Sciatic nerve (tissue), 2 donors: ENCODE measurements around the gene AKTIP. TPM values are rescaled to one million over a fixed set of nuclear protein-coding genes. Genes with fewer than 3 reads are reported as not detected.
"Not testable (repeated sequence)": the region's sequence is repeated elsewhere in the genome, so short reads cannot be mapped to it uniquely, and the experiment has no call there.

Source experiments
- ATAC-seq: fragments of 200-7000 bp; cut with Tn5 transposase; one replicate; pipeline ENCODE4 v1.9.1; 2020; ENCODE audit warnings: mild to moderate bottlenecking, moderate library complexity
- DNase-seq: peaks from one replicate; pipeline ENCODE4 v3.0.0-alpha.2; 2020; ENCODE audit warnings: low spot score
- intact Hi-C: fragments of 100-400 bp; cut with DNase I; formaldehyde crosslinking; loops from one replicate; pipeline ENCODE4 v1.14.2; 2022
- total RNA-seq: library from RNA; stranded (reverse); fragmentation: NEBNext Ultra II Directional; extraction: Animal tissue kit (Norgen Biotek cat#: 25700); gene quantifications from one replicate; pipeline ENCODE4 v1.2.1, GENCODE V29; 2021
- donor health status: DM: no; HTN: no; CAD: no.
- donor health status: DM: no; HTN: no; CAD: no.

Gene AKTIP
- 42.8 TPM for total RNA-seq

DNA sequence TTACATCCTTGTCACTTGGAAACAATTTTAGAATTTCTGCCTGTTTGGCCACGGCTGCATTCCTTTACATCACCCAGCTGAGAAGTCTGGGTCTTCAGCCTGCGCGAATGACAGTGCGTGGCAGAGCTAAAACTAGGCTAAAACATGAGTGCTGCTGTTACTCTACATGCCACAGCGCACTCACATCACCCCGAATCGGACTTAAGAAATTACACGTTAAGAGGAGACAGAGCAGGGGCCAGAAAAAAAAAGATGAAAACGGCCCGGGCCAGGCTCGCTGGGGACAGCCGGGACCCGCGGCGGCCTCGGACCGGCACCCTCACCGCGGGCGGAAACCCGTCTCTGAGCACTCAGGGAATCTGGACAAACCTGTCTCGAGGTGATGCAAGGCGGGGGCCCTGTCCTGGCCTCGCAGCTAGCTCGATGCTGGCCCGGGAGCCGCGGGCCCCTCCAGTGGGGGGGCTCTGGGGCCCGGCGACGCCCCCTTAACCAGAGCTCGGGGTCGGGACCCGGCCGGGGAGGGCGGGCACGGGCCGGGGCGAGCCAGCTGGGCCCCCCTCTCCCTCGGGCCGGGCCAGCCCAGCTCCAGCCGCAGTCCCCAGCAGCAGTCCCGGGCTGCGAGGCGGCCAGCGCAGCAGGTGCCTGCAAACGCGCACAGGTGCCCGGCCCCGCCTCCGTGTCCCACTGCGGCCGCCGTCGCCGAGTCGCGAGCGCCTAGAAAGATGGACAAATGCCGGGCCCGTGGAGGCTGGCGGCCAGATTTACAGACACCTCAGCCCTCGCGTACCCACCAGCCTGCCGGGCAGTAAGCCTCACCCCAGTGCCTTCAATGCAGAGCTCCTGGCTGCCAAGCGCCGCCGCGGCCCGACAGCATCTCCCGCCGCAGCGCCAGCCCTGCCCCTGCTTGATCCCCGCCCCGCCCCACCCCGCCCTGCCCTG, at the start of gene AKTIP:
TSS of gene AKTIP (minus strand) at position 879 of the 939 bp plus-strand sequence. CDS start 2,950 bp downstream, outside the sequence.
- ATAC-seq, result no peak
- intact Hi-C loops, result no loop called here
- peak; percentile 71 for DNase-seq

DNA sequence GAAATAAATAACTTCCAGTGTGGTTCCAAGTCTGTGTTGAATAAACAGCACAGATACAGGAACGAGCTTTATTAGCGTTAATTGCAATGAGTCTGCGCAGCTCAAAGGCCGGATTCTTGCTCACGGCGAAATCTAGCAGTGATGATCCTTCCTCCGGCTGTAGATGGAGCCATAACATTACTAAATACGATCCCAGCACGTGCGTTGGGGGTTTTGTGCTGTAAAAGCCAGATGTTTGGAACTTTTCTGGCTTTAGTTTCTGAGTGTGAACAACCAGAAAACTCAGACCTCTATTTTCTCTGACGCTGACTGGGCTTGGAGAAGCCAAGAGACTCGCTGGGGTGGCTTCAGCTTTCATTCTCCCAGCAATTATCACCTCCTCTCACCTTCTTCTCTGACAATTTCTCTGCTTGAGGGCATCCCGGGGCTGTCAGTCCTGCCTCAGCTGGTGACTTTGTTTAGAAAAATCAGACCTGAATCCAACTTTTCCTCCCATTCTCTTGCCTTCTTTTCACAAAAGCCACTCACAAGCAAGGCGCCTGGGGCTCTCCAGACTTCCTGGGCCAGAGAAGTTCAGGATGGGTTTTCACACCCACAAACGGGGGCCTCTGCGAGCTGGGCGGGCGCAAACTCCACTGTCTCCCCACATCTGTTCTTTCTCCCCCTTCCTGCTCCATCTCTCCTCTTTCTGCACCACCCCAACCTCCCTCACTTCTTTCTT, 47.1 kb upstream of the AKTIP start:
- intact Hi-C loops, result no loop called here
- DNase-seq, result peak; percentile 70

DNA sequence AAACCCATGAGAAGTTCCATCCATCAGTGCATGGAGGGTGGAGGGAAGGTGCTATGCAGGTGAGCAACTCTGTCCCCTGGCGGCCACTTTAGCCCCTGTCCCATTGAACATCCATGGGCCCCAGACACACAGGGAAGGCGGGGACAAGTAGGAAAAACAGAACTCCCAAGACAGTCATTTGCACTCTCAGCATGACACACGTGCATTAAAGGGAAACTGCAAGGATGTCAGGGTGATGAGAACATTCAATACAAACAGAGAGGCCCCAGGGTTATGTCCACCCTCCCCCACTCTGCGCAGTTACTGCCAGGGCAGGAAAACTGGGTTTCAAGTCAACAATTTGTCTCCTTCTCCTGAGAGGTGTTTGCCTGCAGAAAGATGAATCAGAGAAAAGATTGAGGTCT, 44.0 kb upstream of the AKTIP start:
- intact Hi-C loops, result no loop called here
- ATAC-seq, result no peak
- no peak for DNase-seq

More for the DNA sequence above, 47.1 kb upstream of the AKTIP start:
- ATAC-seq, result peak; percentile 96

DNA sequence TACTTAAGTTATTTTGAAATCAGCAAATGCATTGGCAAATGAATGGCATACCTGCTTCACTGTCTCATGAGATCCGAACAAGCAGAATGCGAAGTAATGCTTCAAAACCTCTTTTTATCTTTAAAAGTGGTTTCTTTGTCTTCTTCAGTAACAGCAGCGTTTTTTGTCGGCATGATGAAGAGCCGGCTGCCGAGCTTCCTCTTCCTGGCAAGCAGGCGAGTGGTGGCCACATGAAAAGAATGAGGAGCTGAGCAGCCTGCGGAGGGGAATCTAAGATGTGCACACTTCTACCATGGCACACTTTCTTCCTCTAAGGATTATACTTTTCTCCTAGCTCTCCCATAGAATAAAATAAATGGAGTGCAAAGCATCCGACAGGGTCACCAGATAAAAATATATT, 42.4 kb upstream of the AKTIP start:
- intact Hi-C loops, result no loop called here
- no peak for DNase-seq
- ATAC-seq, result no peak

DNA sequence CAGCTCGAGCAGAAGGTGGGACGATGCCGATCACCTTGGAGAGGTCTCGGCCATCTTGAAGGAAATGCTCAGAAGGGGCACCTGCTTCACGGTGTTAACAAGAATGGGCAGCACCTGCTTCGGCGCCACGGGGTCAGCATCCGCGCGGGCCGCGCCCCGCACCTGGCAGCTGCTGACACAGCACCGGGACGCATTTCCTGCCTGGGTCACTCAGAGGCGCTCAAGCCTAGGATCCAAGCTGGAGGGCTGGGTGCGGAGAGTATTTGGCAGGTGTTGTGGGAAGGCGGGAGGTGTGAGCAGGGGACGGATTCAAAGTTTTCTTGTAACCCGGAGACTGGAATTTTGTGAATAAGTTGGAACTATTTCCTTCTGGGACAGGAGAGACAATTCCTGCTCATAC, 39.3 kb upstream of the AKTIP start:
- intact Hi-C loops, result no loop called here
- DNase-seq, result no peak
- ATAC-seq, result no peak

DNA sequence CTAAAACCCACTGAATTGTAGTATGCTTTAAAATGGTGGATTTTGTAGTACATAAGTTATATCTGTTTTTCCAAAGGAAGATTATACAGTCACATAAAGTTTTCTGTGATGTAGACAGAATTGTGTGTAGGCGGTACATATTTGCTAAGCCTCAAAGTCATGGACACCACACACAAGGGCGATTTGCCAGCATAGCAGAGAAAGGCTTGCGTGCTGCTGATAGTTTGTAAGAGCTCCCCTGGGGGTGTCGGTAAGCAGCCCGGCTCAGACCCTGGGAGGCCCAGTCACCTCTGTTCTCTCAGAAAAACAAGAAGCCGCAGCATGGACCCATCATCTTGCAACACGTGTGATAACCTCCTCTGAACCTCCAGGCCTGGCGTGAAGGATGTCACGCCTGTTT, 38.3 kb upstream of the AKTIP start:
- DNase-seq, result no peak
- no peak for ATAC-seq
- intact Hi-C loops, result no loop called here

DNA sequence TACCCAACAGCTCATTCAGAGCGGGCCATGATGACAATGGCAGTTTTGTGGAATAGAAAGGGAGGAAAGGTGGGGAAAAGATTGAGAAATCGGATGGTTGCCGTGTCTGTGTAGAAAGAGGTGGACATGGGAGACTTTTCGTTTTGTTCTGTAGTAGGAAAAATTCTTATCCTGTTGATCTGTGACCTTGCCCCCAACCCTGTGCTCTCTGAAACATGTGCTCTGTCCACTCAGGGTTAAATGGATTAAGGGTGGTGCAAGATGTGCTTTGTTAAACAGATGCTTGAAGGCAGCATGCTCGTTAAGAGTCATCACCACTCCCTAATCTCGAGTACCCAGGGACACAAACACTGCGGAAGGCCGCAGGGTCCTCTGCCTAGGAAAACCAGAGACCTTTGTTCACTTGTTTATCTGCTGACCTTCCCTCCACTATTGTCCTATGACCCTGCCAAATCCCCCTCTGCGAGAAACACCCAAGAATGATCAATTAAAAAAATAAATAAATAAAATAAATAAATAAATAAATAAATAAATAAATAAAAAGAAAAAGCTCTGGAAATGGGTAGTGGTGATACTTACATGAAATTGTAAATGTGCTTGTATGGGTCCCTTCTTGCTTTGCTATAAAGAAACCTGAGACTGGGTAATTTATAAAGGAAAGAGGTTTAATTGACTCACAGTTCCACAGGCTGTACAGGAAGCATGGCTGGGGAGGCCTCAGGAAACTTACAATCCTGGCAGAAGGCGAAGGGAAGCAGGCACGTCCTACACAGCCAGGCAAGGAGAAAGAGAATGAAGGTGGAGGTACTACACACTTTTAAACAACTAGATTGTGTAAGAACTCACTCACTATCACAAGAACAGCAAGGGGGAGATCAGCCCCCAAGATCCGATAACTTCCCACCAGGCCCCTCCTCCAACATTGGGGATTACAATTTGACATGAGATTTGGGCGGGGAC, 37.0 kb upstream of the AKTIP start:
- ATAC-seq, DNase-seq, intact Hi-C loops: not testable (repeated sequence)

DNA sequence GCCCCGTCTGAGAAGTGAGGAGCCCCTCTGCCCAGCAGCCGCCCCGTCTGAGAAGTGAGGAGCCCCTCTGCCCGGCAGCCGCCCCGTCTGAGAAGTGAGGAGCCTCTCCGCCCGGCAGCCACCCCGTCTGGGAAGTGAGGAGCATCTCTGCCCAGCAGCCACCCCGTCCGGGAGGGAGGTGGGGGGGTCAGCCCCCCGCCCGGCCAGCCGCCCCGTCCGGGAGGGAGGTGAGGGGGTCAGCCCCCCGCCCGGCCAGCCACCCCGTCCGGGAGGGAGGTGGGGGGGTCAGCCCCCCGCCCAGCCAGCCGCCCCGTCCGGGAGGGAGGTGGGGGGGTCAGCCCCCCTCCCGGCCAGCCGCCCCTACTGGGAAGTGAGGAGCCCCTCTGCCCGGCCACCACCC, 36.3 kb upstream of the AKTIP start:
- DNase-seq, ATAC-seq, intact Hi-C loops: not testable (repeated sequence)

DNA sequence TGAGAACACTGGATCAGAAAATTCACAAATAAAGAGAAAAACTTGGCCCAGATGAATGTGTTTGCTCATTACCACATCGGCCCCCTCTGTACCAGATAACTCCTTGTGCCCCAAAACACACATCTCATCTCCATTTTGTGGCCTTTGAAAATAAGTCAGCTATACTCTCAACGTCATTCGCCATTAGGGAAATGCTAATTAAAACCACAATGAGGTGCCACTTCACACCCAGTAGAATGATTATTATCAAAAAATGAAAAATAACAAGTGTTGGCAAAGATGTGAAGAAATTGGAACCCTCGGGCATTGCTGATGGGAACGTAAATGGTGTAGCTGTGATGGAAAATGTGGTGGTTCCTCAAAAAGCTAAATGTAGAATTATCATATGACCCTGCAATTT, 34.6 kb upstream of the AKTIP start:
- intact Hi-C loops, result no loop called here
- DNase-seq, result no peak
- ATAC-seq, result no peak

DNA sequence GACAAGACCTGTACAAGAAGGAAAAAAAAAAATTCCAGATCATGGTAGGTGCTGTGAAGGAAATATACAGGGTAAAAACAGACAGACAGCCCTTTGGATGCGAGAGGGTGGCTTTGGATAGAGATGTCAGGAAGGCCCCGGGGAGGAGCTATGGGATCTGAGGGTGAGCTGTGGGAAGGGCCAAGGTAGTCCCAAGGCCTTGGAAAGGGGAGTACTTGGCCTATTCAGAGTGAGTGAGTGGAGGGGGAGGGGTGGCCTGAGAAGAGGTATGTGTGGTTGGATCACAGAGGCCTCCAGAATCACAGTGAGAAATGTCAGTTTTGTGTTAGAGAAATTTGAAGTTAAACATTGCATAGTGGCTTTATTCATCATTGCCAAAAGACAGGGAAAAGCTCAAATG, 31.2 kb upstream of the AKTIP start:
- DNase-seq (no peak), ATAC-seq (no peak)
- intact Hi-C loops, result no loop called here

DNA sequence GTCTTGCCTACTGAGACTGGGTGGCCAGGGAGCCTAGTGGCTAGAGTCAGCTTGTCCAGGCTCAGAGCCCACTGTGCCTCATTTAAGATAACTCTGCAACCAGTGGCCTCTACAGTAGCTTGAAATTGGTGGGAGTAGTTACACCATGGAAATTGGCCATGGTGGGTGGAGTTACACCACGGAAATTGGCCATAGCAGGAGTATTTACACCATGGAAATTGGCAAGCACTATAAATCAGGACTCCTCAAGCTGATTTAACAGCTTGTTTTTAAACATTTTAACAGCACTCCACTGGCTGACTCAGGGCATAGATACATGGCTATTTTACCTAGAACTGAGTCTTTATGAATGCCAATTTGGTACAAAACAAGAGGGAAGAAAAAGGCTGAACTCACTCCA, 27.7 kb upstream of the AKTIP start:
- DNase-seq (no peak), ATAC-seq (no peak)
- intact Hi-C loops, result loop anchor here (2.0 kb wide), 1 partner anchor 24 kb away; no protein-coding TSS in a partner anchor

DNA sequence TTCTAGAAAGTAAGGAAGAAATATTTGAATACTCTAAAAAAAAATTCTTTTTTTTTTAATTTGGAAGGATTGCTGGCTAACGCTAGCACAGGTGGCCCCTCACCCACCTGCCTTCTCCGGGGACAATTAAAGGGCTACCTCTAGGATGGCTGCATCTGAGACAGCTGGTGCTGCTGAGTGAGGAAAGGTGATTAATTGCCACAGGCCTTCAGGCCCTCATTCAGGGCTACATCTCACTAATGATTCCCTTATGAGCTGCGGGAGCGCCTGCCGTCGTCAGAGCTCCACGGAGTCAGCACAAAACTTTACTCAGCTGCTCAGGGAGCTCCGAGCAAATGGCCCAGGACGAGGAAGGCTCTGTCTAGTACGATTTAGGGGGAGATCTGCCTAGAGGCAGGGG, 27.0 kb upstream of the AKTIP start:
- intact Hi-C loops, result loop anchor here (2.0 kb wide), 1 partner anchor 25 kb away; no protein-coding TSS in a partner anchor
- no peak for DNase-seq
- ATAC-seq, result no peak

DNA sequence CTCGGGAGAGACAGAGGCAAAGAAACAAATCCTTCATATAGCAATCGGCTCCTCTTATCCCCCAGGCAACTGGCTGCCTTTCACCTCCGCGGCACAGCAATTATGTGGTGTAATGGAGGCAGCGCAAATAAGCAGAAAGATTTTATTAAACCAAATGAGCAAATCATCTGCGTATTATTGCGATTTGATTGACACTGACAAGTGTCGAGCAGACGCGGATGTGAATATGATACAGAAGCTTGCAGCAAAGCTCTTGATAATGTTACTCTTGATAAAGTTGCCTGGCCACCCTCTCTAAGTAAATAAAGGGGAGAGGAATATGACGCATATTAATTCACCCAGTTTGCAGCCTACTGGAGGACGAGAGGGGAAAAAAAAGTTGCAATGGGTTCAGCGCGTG, 26.5 kb upstream of the AKTIP start:
- ATAC-seq, result no peak
- no peak for DNase-seq
- intact Hi-C loops, result no loop called here

DNA sequence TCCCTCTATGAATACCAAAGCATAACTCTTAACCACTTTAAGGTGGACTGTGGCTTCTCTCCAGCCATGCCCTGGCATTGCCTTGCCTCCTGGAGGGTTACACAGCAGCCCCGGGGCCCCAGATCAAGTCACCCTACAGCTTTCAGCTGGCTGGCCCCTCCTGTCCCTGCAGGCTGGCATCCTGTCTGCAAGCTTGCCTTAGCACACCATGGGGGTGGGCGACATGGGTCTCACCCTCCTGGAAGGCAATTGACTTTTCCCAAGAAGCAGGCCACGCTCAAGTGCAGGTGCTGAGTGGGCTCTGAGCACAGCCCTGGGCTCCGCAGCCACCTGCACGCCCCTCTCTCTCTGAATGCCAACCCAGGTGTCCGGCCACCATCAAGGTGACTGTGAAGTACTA, 25.8 kb upstream of the AKTIP start:
- no peak for DNase-seq
- intact Hi-C loops, result no loop called here
- ATAC-seq, result no peak

DNA sequence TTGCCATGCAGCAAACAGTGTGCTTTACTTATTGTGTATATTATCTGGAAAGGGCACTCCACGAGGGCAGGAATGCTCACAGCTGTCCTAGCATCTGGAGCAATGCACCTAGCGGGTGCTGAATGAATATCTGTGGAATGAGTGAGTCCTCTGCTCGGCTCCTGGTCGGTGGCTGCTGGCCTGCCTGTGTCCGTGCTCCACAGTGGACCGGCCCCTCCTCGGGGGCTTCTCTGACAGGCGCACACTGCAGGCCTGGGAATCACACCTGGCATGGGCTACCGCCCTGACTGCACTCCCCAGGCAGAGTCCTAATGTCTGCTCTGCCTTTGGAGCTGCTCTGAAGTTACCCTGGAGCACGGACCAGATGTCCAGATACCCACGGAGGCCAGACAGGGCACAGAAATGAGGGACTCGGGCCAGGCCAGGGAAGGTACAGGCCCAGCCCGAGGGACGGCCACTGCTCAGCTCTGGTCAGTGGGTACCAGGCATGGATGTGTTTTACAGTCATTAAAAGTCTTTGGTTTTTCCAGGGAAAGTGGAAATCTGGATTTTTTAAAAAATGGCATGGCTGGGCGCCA, 21.1 kb upstream of the AKTIP start:
- no peak for ATAC-seq
- DNase-seq, result no peak
- intact Hi-C loops, result no loop called here

DNA sequence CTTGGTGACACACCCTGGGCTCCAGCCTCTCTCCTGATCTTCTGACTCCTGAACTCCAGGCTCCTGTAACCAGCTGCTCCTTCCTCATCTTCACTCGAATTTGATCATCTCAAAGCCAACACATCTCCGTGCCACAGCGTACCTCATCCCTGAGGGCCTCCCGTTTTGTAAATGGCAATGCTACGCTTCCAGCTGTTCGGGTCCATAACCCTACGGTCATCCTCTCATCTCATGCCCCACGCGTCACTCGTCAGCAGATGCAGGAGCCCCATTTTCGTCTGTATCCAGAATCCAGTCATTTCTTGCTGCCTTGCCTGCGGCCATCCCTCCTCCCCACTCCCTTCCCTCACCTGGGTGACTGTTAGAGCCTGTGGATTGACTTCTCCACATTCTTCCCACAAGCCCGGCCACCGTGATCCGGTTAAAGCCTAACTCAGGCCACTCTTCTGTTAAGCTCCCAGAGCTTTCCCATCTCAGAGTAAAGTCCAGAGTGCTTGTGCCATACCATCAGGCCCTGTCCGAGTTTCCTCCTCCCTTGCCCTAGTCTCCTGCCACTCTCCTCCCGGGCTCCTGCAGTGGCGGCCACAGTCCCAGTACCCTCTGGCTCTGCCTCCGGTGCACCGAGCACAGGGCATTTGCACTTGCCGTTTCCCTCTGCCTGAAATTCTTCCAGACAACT, 20.3 kb upstream of the AKTIP start:
- ATAC-seq, result no peak
- intact Hi-C loops, result no loop called here
- no peak for DNase-seq

DNA sequence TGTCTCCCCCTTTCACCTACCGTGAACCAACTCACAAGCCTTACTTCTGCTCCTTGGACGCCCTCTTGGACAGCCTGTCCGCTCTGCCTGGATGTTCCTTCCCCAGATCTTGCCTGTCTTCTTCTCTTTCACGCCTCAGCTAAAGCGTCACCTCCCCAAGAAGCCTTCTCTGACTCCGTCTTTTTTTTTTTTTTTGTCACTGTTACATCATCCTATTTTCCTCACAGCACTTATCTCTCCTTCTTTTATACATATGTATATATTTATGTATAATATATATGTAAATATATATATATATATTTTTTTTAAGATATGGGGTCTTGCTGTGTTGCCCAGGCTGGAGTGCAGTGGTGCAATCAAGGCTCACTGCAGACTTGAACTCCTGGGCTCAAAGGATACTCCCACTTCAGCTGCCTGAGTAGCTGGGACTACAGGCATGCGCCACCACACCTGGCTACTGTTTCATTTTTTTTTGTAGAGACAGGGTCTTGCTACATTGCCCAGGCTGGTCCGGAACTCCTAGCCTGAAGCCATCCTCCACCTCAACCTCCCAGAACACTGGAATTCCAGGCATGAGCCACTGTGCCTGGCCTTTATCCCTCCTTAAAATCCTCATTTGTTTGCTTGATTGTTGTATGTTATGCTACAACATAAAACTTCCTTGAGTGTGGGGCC, 16.5 kb upstream of the AKTIP start:
- intact Hi-C loops, result no loop called here
- ATAC-seq (no peak), DNase-seq (no peak)
